ENCODE results near the gene MED9.

Gene MED9

GRCh38 chr17:17537311-17538099 is 60.7 kb downstream of the MED9 start:
- peak overlapping the region; percentile 97 for H3K27ac ChIP-seq
- no peak for TF ChIP-seq CTCF (conservative IDR thresholded peaks at IDR 0.05)

GRCh38 chr17:17538417-17539391 is 61.9 kb downstream of the MED9 start:
- TF ChIP-seq CTCF (conservative IDR thresholded peaks at IDR 0.05) = no peak

GRCh38 chr17:17539591-17539990 is 62.8 kb downstream of the MED9 start:
- no peak for TF ChIP-seq CTCF (conservative IDR thresholded peaks at IDR 0.05)
- peak overlapping the region; percentile 97 for H3K27ac ChIP-seq

More at GRCh38 chr17:17538417-17539391, 61.9 kb downstream of the MED9 start:
- peak overlapping the region; percentile 97 for H3K27ac ChIP-seq

- peak overlapping the region; percentile 97 for H3K27ac ChIP-seq
- TF ChIP-seq CTCF (conservative IDR thresholded peaks at IDR 0.05) = no peak
These were observed 63.6 kb downstream of the MED9 start for GRCh38 chr17:17540278-17540906.

GRCh38 chr17:17540935-17541639 is 64.3 kb downstream of the MED9 start:
- H3K27ac ChIP-seq = peak overlapping the region; percentile 97; the same call in 1 of the 2 replicates
- no peak for TF ChIP-seq CTCF (conservative IDR thresholded peaks at IDR 0.05)

GRCh38 chr17:17541640-17542001 is 64.8 kb downstream of the MED9 start:
- no peak for TF ChIP-seq CTCF (conservative IDR thresholded peaks at IDR 0.05)
- H3K27ac ChIP-seq = peak overlapping the region; percentile 97; the same call in 1 of the 2 replicates

All from VCaP (cell line).